Measurements from ENCODE around the gene APC2. TPM values are rescaled to one million over a fixed set of nuclear protein-coding genes. Genes with fewer than 3 reads are reported as not detected.

APC2 gene
- total RNA-seq, 2 donors from 2014 or later, result 0.38 to 0.57 TPM

GRCh38 chr19:1447944-1448343 lies 2.0 kb upstream of the APC2 start:
- no peak overlapping the region for H3K27ac ChIP-seq (ENCODE audit: low read depth, low read length)
- Mint-ChIP-seq H3K4me3 (no peak overlapping the region), H3K9me3 (peaks cover 1% of the 10 kb centered on the region), H3K4me1 (no peaks in the 10 kb centered on the region), H3K27ac (no peak overlapping the region), H3K36me3 (ENCODE audit: low read depth) (no peaks in the 10 kb centered on the region), H3K27me3 (ENCODE audit: insufficient read depth) (peaks cover 73% of the 10 kb centered on the region)
- 87 to 89% methylated on average over 4 to 9 of the region's 9 CpGs for WGBS, 2 experiments (ENCODE audit: insufficient coverage in 1 of 2, insufficient read length in 1 of 2)
- TF ChIP-seq, protein P1, sequence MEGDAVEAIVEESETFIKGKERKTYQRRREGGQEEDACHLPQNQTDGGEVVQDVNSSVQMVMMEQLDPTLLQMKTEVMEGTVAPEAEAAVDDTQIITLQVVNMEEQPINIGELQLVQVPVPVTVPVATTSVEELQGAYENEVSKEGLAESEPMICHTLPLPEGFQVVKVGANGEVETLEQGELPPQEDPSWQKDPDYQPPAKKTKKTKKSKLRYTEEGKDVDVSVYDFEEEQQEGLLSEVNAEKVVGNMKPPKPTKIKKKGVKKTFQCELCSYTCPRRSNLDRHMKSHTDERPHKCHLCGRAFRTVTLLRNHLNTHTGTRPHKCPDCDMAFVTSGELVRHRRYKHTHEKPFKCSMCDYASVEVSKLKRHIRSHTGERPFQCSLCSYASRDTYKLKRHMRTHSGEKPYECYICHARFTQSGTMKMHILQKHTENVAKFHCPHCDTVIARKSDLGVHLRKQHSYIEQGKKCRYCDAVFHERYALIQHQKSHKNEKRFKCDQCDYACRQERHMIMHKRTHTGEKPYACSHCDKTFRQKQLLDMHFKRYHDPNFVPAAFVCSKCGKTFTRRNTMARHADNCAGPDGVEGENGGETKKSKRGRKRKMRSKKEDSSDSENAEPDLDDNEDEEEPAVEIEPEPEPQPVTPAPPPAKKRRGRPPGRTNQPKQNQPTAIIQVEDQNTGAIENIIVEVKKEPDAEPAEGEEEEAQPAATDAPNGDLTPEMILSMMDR (conservative IDR thresholded peaks at IDR 0.05), result no peak
- H3K9me3 ChIP-seq (ENCODE audit: control insufficient read depth, low read length), result no peaks in the 10 kb centered on the region
- no peak for DNase-seq
- no peaks in the 10 kb centered on the region for H3K4me1 ChIP-seq (ENCODE audit: control insufficient read depth, insufficient read depth, low read length)
- peaks cover 68% of the 10 kb centered on the region for H3K27me3 ChIP-seq (ENCODE audit: control insufficient read depth, insufficient read depth, low read length, poor library complexity, severe bottlenecking)
- no peak overlapping the region for H3K4me3 ChIP-seq (ENCODE audit: low read length)
- no peak overlapping the region for H3K9ac ChIP-seq (ENCODE audit: extremely low read depth, low read length, poor library complexity, severe bottlenecking)
- H3K36me3 ChIP-seq (ENCODE audit: control insufficient read depth, insufficient read depth, low read length), result no peaks in the 10 kb centered on the region

DNA sequence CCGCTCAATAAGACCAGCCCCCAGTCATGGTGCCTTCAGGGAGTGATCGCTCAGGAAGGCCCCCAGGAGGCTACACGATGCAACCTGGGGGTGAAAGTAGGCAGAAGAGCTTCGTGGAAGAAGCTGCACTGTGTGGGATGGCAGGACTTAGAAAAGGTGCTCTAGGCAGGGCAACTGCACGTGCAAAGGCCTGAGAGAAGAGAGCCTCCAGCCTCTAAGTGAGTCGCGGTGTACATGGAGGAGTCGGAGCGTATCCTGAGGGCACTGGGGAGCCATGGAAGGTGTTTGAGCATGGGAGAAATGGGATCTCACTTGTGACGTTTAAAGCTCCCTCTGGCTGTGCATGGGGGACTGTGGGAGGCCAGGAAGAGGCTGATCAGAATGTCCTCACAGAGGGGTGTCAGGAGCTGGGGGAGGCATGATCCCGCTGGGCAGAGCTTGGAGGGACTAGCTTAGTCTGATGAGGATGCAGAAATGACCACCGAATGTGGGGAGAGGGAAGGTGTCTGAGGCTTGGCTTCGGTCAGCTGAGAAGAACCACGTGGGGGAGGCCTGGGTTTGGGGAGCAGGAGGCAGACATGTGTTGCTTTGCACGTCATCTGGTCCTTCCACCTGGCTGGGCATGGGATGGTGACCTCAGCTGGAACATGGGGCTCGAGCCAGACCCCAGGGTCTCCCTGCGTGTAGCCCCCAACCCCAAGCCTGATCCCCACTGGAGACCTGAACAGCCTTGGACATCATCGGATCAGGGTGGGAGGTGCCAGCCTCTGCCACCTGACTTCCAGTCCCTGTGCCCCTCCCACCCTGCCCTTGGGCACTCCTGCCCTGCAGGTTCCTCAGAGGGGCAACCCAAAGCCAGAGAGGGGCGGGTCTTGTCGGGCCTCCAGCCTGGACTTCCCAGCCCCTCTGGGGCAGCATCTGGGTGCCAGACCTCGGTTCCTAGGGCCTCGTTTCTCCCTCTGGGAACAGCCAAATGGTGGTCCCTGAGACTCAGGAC lies 1.1 kb downstream of the APC2 start:
- DNase-seq, result peak; percentile 44
- H3K27ac Mint-ChIP-seq, result no peak overlapping the region
- no peak overlapping the region for H3K9ac ChIP-seq (ENCODE audit: extremely low read depth, low read length, poor library complexity, severe bottlenecking)
- no peak overlapping the region for H3K4me3 ChIP-seq (ENCODE audit: low read length)
- WGBS, 2 experiments (ENCODE audit: insufficient coverage in 1 of 2, insufficient read length in 1 of 2), result 62 to 66% methylated on average over 15 to 22 of the region's 22 CpGs
- no peaks in the 10 kb centered on the region for H3K36me3 Mint-ChIP-seq (ENCODE audit: low read depth)
- H3K9me3 Mint-ChIP-seq, result peaks cover 1% of the 10 kb centered on the region
- TF ChIP-seq, protein P1 (conservative IDR thresholded peaks at IDR 0.05), result no peak
- no peaks in the 10 kb centered on the region for H3K36me3 ChIP-seq (ENCODE audit: control insufficient read depth, insufficient read depth, low read length)
- no peak overlapping the region for H3K4me3 Mint-ChIP-seq
- H3K4me1 Mint-ChIP-seq, result no peaks in the 10 kb centered on the region
- peaks cover 82% of the 10 kb centered on the region for H3K27me3 ChIP-seq (ENCODE audit: control insufficient read depth, insufficient read depth, low read length, poor library complexity, severe bottlenecking)
- no peaks in the 10 kb centered on the region for H3K9me3 ChIP-seq (ENCODE audit: control insufficient read depth, low read length)
- H3K27me3 Mint-ChIP-seq (ENCODE audit: insufficient read depth), result peaks cover 85% of the 10 kb centered on the region
- H3K4me1 ChIP-seq (ENCODE audit: control insufficient read depth, insufficient read depth, low read length), result no peaks in the 10 kb centered on the region
- H3K27ac ChIP-seq (ENCODE audit: low read depth, low read length), result peak overlapping the region; percentile 90

DNA sequence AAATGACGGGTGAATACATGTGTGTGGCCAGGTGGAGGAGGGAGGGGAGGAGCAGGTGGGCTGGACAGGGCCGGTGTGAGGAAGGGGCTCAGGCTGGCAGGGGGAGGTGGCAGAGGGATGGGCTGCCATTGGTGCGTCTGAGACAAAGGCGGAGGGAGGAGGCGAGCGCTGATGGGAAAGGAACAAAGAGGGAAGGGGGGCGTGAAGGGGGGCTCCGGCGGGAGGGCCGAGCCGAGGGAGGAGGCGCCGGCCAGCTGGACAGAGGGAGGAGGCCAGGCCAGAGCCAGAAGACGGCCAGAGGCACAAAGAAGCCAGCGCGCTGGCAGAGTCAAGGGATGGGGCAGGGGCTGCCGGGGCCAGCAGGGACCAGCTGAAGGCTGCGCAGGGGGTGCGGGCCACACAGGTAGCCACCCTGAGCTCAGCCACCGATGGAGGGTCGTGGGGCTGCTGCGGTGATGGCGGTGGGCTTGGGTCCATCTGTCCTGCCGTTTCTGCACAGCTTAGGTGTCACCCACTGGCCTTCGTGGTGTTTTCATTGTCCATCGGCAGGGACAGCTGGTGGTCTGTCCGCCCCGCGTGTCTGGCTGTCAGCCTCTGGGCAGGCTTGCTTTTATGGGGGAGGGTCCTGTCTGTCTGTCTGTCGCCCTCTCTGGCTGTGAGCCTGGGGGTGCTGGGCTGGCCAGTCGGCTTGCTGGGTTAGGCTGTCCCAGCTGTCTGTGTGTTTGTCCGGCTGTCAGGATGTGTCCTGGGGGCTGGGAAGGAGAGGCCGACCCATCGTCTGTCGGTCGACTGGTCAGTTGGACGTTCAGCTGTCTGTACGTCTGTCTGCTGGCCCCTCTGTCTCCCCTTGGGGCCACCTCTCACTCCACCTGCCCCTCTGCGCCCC lies 2.2 kb downstream of the APC2 start:
- Mint-ChIP-seq H3K36me3 (ENCODE audit: low read depth) (no peaks in the 10 kb centered on the region), H3K27me3 (ENCODE audit: insufficient read depth) (peaks cover 82% of the 10 kb centered on the region), H3K4me1 (no peaks in the 10 kb centered on the region), H3K4me3 (no peak overlapping the region), H3K27ac (no peak overlapping the region), H3K9me3 (peaks cover 1% of the 10 kb centered on the region)
- Histone ChIP-seq H3K9ac (ENCODE audit: extremely low read depth, low read length, poor library complexity, severe bottlenecking) (no peak overlapping the region), H3K4me1 (ENCODE audit: control insufficient read depth, insufficient read depth, low read length) (no peaks in the 10 kb centered on the region), H3K27me3 (ENCODE audit: control insufficient read depth, insufficient read depth, low read length, poor library complexity, severe bottlenecking) (peaks cover 72% of the 10 kb centered on the region), H3K27ac (ENCODE audit: low read depth, low read length) (peak overlapping the region; percentile 96), H3K36me3 (ENCODE audit: control insufficient read depth, insufficient read depth, low read length) (no peaks in the 10 kb centered on the region), H3K9me3 (ENCODE audit: control insufficient read depth, low read length) (no peaks in the 10 kb centered on the region), H3K4me3 (ENCODE audit: low read length) (no peak overlapping the region)
- DNase-seq, result peak; percentile 60
- TF ChIP-seq, protein P1 (conservative IDR thresholded peaks at IDR 0.05), result no peak
- 45 to 59% methylated on average over 29 to 39 of the region's 39 CpGs for WGBS, 2 experiments (ENCODE audit: insufficient coverage in 1 of 2, insufficient read length in 1 of 2)

Data from endodermal cell (in vitro differentiated cells).